Ovary (tissue), 9 donors: ENCODE results near the gene SERPINI2. TPM values are rescaled to one million over a fixed set of nuclear protein-coding genes. Genes with fewer than 3 reads are reported as not detected.

ENCODE experiments used
- DNase-seq, 5 donors: peaks; one replicate each; pipeline ENCODE4 v3.0.0-alpha.2; 2019 to 2020
- H3K27ac ChIP-seq, 2 donors: fragments of 200-600 bp; one replicate each; pipeline versions ENCODE4 v1.5.1 to v1.8.0; 2019 to 2022
- H3K27me3 ChIP-seq: fragments of 200-600 bp; one replicate; pipeline ENCODE4 v1.8.0; 2022
- H3K36me3 ChIP-seq: fragments of 200-600 bp; sonication (generic); one replicate; pipeline ENCODE4 v1.5.1; 2019
- H3K4me1 ChIP-seq: one replicate; pipeline ENCODE4 v1.8.1; 2013; ENCODE audit warnings: mild to moderate bottlenecking, moderate library complexity; ENCODE audit not compliant: insufficient read depth
- H3K4me3 ChIP-seq: fragments of 200-600 bp; sonication (generic); one replicate; pipeline ENCODE4 v1.5.1; 2017
- H3K9me3 ChIP-seq, 2 donors: fragments of 200-600 bp in 1 of 2; sonication (generic) in 1 of 2; one replicate each; pipeline versions ENCODE4 v1.5.1 to v1.8.1; 2013 to 2019; ENCODE audit warnings: mild to moderate bottlenecking in 1 of 2, moderate library complexity in 1 of 2
- EP300 ChIP-seq: sonication (generic); formaldehyde crosslinking; IDR thresholded peaks from one replicate; pipeline ENCODE4 v1.6.1; 2017; ENCODE audit warnings: antibody characterized with exemption
- POLR2A ChIP-seq: fragments of 450-650 bp; IDR thresholded peaks from one replicate; pipeline ENCODE4 v1.6.1; 2017; ENCODE audit warnings: antibody characterized with exemption, mild to moderate bottlenecking, moderate library complexity
- WGBS, 3 donors: extraction: QIAGEN DNeasy Blood & Tissue Kit in 1 of 3; methylation state at CpG; one replicate each; pipeline versions ENCODE4 v1.1.5 to v1.1.7; 2013 to 2017; 5-methylcytosine and 5-hydroxymethylcytosine counted together
- intact Hi-C, 4 donors: fragments of 100-400 bp; cut with DNase I; formaldehyde crosslinking; loops; one replicate each; pipeline versions ENCODE4 v1.11.0 to v1.15.1; 2022 to 2023
- polyA plus RNA-seq, 2 donors: library from polyadenylated mRNA; stranded (reverse); fragments of 200-250 nt in 1 of 2; fragments of 350-450 nt in 1 of 2; fragmentation: Illumina TruSeq in 1 of 2; extraction: RNeasy Lipid Tissue Mini Kit (QIAGEN cat#74804) in 1 of 2; gene quantifications; one replicate each; pipeline ENCODE4 v1.2.3, GENCODE V29; 2013 to 2014
- total RNA-seq, 7 donors: library from RNA; depleted of rRNA in 2 of 7; stranded (reverse); fragments of >200 nt in 2 of 7; fragmentation: NEBNext Ultra II Directional in 3 of 7; extraction: Animal tissue kit (Norgen Biotek cat#: 25700) in 3 of 7; gene quantifications; one replicate each; pipeline versions ENCODE4 v1.1.0 to v1.2.4, GENCODE V29; 2016 to 2023
- TF ChIP-seq, protein P1 (sequence below), 3 donors: fragments of 450-650 bp in 2 of 3; fragments of 200-600 bp in 1 of 3; IDR thresholded peaks; one replicate each; pipeline versions ENCODE4 v1.5.1 to v1.8.0; 2016 to 2022; ENCODE audit warnings: antibody characterized with exemption in 3 of 3, mild to moderate bottlenecking in 1 of 3
- donor health status: DM: no; HTN: no; CAD: no; lungs with moderate emphysema.
- donor health status: DM: no; HTN: no; CAD: no.
- donor health status: Bipolar disorder and iron deficiency.
- donor health status: DM: yes; HTN: yes; CAD: no.
- donor health status: DM: no; HTN: no; CAD: no.
- donor health status: DM: yes; HTN: yes; CAD: no.

Gene SERPINI2
- total and polyA plus RNA-seq, 9 donors: 0.20 to 8.8 (median 0.33) TPM; not detected in 4

DNA sequence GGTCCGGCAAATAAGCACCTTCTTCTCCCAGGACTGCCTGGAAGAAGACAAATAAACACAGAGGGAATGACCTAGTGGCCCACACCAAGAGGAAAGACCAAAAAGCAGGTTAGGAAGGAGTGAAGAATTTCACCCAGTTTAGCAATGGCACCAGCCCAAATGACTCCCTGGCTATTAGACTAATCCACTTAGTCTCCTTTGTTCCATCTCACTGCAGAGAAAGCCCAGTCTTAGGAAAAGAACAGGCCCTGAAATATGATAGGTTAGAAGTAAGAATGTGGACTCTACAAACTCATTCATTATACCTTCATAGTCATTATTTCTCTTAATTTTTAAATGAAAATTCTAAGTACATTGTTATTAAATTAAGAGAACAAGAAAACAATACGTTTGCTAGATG is 23.2 kb downstream of the SERPINI2 start:
- H3K4me1 ChIP-seq: no peaks in the 10 kb centered on the region
- H3K27me3 ChIP-seq: no peaks in the 10 kb centered on the region
- no peaks in the 10 kb centered on the region for H3K9me3 ChIP-seq
- DNase-seq: no peak
- no peak overlapping the region for H3K27ac ChIP-seq
- intact Hi-C loops: loop anchor here in 1 of 4 donors (2.0 kb wide), 1 partner anchor 218 kb away; no protein-coding TSS in a partner anchor
- no peaks in the 10 kb centered on the region for H3K36me3 ChIP-seq
- 43 to 72% (median 67%) methylated on average over 2 of the region's 2 CpGs for WGBS, 3 donors
- no peak overlapping the region for H3K4me3 ChIP-seq
- TF ChIP-seq EP300: no peak
- no peak for TF ChIP-seq POLR2A
- TF ChIP-seq, protein P1, sequence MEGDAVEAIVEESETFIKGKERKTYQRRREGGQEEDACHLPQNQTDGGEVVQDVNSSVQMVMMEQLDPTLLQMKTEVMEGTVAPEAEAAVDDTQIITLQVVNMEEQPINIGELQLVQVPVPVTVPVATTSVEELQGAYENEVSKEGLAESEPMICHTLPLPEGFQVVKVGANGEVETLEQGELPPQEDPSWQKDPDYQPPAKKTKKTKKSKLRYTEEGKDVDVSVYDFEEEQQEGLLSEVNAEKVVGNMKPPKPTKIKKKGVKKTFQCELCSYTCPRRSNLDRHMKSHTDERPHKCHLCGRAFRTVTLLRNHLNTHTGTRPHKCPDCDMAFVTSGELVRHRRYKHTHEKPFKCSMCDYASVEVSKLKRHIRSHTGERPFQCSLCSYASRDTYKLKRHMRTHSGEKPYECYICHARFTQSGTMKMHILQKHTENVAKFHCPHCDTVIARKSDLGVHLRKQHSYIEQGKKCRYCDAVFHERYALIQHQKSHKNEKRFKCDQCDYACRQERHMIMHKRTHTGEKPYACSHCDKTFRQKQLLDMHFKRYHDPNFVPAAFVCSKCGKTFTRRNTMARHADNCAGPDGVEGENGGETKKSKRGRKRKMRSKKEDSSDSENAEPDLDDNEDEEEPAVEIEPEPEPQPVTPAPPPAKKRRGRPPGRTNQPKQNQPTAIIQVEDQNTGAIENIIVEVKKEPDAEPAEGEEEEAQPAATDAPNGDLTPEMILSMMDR (IDR thresholded peaks at IDR 0.05): no peak

GRCh38 chr3:167450195-167450594 is 23.6 kb downstream of the SERPINI2 start:
- Histone ChIP-seq H3K27ac (no peak overlapping the region), H3K27me3 (no peaks in the 10 kb centered on the region), H3K4me3 (no peak overlapping the region), H3K36me3 (no peaks in the 10 kb centered on the region), H3K9me3 (no peaks in the 10 kb centered on the region), H3K4me1 (no peaks in the 10 kb centered on the region)
- intact Hi-C loops: loop anchor here in 1 of 4 donors (2.0 kb wide), 1 partner anchor 219 kb away; no protein-coding TSS in a partner anchor
- TF ChIP-seq POLR2A: no peak
- TF ChIP-seq EP300: no peak
- TF ChIP-seq, protein P1 (IDR thresholded peaks at IDR 0.05): no peak
- WGBS, 3 donors: 73 to 89% (median 79%) methylated on average over 5 of the region's 5 CpGs
- no peak for DNase-seq

DNA sequence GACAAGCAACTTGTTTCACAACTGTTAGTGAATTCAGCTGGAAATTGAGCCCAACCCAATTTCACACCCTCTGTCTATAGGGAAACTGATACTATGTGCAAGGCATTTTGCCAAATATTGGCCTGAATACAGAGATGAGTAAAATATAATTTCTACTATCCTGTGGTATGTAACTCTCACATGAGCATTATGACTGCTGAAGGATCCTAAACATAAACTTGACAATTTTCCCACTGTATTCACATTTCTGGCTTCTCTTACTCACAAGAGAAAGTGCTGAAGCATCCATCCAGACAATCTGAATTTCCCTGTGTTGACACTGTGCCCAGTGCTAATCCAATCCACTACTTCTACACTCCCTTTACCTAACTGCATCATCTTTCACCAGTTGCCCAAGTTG is 28.4 kb downstream of the SERPINI2 start:
- Histone ChIP-seq H3K36me3 (no peaks in the 10 kb centered on the region), H3K4me3 (no peak overlapping the region), H3K4me1 (no peaks in the 10 kb centered on the region), H3K27me3 (no peaks in the 10 kb centered on the region), H3K27ac (no peak overlapping the region), H3K9me3 (no peaks in the 10 kb centered on the region)
- TF ChIP-seq EP300 (no peak), POLR2A (no peak)
- TF ChIP-seq, protein P1 (IDR thresholded peaks at IDR 0.05): no peak
- intact Hi-C loops: no loop called here
- DNase-seq: no peak

DNA sequence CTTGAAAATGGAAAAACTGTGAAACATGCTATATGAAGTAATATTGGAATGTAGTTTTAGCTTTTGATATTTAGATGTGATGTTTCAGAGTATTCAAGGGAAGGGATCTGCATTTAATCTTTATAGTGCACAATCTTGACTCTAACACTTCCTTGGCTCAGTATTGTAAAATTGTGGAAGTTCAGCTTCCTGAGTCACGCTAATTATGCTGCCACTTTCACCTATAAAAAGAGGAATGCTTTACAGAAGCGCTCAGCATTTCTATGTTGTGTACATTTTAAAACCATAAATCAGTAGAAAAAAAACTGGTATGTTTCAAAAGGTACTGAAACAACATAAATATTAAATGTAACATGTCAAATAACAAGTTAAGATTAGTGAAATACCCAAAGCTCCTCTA is 32.6 kb downstream of the SERPINI2 start:
- WGBS, 3 donors: 49 to 63% (median 52%) methylated on average over 2 of the region's 2 CpGs
- TF ChIP-seq, protein P1 (IDR thresholded peaks at IDR 0.05): no peak
- TF ChIP-seq POLR2A (no peak), EP300 (no peak)
- no peak for DNase-seq
- intact Hi-C loops: no loop called here
- Histone ChIP-seq H3K4me3 (no peak overlapping the region), H3K27me3 (no peaks in the 10 kb centered on the region), H3K9me3 (no peaks in the 10 kb centered on the region), H3K4me1 (no peaks in the 10 kb centered on the region), H3K36me3 (no peaks in the 10 kb centered on the region), H3K27ac (no peak overlapping the region)
